ENCODE data around the gene PCDHA9.
"Not testable (repeated sequence)": the region's sequence is repeated elsewhere in the genome, so short reads cannot be mapped to it uniquely, and the experiment has no call there.

The PCDHA9 gene, protein sequence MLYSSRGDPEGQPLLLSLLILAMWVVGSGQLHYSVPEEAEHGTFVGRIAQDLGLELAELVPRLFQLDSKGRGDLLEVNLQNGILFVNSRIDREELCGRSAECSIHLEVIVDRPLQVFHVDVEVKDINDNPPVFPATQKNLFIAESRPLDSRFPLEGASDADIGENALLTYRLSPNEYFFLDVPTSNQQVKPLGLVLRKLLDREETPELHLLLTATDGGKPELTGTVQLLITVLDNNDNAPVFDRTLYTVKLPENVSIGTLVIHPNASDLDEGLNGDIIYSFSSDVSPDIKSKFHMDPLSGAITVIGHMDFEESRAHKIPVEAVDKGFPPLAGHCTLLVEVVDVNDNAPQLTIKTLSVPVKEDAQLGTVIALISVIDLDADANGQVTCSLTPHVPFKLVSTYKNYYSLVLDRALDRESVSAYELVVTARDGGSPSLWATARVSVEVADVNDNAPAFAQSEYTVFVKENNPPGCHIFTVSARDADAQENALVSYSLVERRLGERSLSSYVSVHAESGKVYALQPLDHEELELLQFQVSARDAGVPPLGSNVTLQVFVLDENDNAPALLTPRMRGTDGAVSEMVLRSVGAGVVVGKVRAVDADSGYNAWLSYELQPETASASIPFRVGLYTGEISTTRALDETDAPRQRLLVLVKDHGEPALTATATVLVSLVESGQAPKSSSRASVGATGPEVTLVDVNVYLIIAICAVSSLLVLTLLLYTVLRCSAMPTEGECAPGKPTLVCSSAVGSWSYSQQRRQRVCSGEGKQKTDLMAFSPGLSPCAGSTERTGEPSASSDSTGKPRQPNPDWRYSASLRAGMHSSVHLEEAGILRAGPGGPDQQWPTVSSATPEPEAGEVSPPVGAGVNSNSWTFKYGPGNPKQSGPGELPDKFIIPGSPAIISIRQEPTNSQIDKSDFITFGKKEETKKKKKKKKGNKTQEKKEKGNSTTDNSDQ

DNA sequence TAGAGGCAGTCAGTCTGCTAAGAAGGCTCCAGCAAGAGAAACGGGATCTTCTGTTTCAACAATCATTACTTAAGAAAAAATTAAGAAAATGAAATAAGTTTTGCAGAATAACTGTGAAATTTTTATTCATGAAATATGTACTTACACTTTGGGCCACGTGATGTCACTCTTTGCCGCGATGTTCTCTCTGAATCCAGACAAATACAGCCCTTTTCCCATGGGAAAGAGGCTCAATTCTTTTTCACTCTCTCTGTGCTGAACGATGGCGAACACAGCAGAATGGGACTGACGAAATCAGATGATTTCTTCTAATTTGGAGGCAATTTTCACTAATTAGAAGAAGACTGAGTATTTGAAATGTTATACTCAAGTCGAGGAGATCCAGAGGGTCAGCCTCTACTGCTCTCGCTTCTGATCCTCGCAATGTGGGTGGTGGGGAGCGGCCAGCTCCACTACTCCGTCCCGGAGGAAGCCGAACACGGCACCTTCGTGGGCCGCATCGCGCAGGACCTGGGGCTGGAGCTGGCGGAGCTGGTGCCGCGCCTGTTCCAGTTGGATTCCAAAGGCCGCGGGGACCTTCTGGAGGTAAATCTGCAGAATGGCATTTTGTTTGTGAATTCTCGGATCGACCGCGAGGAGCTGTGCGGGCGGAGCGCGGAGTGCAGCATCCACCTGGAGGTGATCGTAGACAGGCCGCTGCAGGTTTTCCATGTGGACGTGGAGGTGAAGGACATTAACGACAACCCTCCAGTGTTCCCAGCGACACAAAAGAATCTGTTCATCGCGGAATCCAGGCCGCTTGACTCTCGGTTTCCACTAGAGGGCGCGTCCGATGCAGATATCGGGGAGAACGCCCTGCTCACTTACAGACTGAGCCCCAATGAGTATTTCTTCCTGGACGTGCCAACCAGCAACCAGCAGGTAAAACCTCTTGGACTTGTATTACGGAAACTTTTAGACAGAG, at the start of gene PCDHA9:
TSS of gene PCDHA9 (plus strand) at position 244 of the 964 bp plus-strand sequence. CDS start at position 358, 114 bp downstream.
- not testable (repeated sequence) for DNase-seq (ENCODE audit: low spot score)

DNA sequence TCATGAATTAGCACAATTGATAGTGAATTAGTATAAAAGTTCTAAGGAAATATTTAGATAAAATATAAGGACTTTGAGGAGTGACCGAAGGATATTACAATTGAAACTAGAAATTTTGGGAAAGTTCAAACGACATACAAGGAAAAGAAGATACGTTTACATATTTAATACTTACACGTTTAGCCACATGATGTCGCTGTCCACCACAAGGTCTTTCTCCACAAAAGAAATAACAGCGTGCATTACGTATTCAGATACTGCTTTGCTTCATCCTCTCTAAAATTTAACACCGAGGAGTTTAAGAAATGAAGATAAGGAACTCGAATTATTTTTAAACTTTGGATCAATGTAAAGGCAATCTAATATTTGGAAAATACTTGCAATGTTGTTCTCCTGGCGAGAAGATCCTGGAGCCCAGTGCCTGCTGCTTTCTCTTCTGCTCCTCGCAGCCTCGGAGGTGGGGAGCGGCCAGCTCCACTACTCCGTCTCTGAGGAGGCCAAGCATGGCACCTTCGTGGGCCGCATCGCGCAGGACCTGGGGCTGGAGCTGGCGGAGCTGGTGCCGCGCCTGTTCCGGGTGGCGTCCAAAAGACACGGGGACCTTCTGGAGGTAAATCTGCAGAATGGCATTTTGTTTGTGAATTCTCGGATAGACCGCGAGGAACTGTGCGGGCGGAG, 47.2 kb upstream of the PCDHA9 start, which contains the start of gene PCDHA3:
TSS of gene PCDHA3 (plus strand) at position 242 of the 678 bp plus-strand sequence.
- DNase-seq (ENCODE audit: low spot score): no peak

DNA sequence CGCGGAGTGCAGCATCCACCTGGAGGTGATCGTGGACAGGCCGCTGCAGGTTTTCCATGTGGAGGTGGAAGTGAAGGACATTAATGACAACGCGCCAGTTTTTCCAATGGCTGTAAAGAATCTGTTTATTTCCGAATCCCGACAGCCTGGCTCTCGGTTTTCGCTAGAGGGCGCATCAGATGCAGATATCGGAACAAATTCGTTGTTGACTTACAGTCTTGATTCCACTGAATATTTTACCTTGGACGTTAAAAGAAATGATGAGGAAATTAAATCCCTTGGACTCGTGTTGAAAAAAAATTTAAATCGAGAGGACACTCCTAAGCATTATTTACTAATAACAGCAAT, 46.7 kb upstream of the PCDHA9 start:
- DNase-seq (ENCODE audit: low spot score): no peak

DNA sequence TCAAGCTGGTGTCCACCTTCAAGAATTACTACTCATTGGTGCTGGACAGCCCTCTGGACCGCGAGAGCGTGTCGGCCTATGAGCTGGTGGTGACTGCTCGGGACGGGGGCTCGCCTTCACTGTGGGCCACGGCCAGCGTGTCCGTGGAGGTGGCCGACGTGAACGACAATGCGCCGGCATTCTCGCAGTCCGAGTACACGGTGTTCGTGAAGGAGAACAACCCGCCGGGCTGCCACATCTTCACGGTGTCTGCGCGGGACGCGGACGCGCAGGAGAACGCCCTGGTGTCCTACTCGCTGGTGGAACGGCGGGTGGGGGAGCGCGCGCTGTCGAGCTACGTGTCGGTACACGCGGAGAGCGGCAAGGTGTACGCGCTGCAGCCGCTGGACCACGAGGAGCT, 45.8 kb upstream of the PCDHA9 start:
- not testable (repeated sequence) for DNase-seq (ENCODE audit: low spot score)

DNA sequence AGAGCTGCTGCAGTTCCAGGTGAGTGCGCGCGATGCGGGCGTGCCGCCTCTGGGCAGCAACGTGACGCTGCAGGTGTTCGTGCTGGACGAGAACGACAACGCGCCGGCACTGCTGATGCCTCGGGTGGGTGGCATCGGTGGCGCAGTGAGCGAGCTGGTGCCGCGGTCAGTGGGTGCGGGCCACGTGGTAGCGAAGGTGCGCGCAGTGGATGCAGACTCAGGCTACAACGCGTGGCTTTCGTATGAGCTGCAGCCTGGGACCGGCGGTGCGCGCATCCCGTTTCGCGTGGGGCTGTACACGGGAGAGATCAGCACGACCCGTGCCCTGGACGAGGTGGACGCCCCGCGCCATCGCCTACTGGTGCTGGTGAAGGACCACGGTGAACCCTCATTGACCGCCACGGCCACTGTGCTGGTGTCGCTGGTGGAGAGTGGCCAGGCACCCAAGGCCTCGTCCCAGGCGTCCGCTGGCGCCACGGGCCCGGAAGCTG, 45.4 kb upstream of the PCDHA9 start:
- no peak for DNase-seq (ENCODE audit: low spot score)

DNA sequence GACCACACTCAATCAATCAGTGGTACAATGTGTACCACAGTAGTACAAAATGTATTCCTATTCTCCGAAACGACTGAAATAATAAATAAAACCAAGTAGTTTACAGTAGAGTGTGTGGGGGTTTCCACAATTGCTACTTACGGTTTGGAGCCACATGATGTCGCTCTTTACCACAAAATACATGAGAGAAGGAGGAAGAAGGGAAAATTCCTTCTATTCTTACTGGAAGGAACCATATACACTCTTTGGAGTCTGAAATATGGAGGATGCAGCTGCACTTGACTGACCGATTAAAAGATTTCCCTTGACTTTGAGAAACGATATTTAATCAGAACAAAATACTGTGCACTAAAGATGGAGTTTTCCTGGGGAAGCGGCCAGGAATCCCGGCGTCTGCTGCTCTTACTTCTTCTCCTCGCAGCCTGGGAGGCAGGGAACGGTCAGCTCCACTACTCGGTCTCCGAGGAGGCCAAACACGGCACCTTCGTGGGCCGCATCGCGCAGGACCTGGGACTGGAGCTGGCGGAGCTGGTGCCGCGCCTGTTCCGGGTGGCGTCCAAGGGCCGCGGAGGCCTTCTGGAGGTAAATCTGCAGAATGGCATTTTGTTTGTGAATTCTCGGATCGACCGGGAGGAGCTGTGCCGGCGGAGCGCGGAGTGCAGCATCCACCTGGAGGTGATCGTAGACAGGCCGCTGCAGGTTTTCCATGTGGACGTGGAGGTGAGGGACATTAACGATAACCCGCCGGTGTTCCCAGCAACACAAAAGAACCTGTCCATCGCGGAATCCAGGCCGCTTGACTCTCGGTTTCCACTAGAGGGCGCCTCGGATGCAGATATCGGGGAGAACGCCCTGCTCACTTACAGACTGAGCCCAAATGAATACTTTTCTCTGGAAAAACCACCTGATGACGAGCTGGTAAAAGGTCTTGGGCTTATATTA, 41.1 kb upstream of the PCDHA9 start, which contains the start of gene PCDHA4:
TSS of gene PCDHA4 (plus strand) at position 235 of the 942 bp plus-strand sequence.
- peak; percentile 17 for DNase-seq (ENCODE audit: low spot score)

DNA sequence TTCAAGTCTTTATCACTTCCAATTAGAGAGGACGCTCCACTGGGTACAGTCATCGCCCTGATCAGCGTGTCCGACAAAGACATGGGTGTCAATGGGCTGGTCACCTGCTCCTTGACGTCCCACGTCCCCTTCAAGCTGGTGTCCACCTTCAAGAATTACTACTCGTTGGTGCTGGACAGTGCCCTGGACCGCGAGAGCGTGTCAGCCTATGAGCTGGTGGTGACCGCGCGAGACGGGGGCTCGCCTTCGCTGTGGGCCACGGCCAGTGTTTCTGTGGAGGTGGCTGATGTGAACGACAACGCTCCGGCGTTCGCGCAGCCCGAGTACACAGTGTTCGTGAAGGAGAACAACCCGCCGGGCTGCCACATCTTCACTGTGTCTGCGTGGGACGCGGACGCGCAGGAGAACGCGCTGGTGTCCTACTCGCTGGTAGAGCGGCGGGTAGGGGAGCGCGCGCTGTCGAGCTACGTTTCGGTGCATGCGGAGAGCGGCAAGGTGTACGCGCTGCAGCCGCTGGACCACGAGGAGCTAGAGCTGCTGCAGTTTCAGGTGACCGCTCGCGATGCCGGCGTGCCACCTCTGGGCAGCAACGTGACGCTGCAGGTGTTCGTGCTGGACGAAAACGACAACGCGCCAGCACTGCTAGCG, 39.8 kb upstream of the PCDHA9 start:
- DNase-seq (ENCODE audit: low spot score): not testable (repeated sequence)

DNA sequence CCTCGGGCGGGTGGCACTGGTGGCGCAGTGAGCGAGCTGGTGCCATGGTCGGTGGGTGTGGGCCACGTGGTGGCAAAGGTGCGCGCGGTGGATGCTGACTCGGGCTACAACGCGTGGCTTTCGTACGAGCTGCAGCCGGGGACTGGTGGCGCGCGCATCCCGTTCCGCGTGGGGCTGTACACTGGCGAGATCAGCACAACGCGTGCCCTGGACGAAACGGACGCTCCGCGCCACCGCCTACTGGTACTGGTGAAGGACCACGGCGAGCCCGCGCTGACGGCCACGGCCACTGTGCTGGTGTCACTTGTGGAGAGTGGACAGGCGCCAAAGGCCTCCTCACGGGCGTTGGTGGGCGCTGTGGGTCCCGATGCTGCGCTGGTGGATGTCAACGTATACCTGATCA, 39.3 kb upstream of the PCDHA9 start:
- DNase-seq (ENCODE audit: low spot score): no peak

DNA sequence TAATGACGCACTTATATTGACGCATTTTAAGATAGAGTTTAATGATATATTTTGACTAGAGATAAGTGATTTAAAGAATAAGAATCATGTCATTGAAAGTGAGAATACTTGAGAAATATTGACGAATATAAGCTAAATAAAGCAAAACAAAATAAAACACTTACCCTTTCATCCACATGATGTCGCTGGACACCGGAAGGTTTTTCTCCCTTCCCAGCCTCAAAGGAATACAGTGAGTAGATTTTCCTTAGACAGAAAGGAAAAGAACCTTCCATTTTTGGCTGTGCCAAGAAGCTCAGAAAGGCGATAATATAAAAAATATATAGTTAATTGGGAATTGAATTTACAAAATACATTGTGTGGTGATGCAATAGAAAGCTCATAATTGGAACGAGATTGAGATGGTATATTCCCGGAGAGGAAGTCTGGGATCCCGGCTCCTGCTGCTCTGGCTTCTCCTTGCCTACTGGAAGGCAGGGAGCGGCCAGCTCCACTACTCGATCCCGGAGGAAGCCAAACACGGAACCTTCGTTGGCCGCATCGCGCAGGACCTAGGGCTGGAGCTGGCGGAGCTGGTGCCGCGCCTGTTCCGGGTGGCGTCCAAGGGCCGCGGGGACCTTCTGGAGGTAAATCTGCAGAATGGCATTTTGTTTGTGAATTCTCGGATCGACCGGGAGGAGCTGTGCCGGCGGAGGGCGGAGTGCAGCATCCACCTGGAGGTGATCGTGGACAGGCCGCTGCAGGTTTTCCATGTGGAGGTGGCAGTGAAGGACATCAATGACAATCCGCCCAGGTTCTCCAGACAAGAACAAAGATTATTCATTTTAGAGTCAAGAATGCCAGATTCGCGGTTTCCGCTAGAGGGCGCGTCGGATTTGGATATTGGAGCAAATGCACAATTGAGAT, 26.6 kb upstream of the PCDHA9 start, which contains the start of gene PCDHA5:
TSS of gene PCDHA5 (plus strand) at position 239 of the 906 bp plus-strand sequence.
- DNase-seq (ENCODE audit: low spot score): peak; percentile 3

DNA sequence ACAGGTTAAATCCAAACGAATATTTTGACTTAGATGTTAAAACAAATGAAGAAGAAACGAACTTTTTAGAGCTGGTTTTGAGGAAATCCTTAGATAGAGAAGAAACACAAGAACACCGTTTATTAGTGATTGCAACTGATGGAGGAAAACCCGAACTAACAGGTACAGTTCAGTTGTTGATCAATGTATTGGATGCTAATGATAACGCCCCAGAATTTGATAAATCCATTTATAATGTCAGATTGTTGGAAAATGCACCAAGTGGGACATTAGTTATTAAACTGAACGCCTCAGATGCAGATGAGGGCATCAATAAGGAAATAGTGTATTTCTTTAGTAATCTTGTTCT, 25.9 kb upstream of the PCDHA9 start:
- DNase-seq (ENCODE audit: low spot score): no peak

DNA sequence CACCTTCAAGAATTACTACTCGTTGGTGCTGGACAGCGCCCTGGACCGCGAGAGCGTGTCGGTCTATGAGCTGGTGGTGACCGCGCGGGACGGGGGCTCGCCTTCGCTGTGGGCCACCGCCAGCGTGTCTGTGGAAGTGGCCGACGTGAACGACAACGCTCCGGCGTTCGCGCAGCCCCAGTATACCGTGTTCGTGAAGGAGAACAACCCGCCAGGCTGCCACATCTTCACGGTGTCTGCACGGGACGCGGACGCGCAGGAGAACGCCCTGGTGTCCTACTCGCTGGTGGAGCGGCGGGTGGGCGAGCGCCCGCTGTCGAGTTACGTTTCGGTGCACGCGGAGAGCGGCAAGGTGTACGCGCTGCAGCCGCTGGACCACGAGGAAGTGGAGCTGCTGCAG, 25.2 kb upstream of the PCDHA9 start:
- DNase-seq (ENCODE audit: low spot score): not testable (repeated sequence)

DNA sequence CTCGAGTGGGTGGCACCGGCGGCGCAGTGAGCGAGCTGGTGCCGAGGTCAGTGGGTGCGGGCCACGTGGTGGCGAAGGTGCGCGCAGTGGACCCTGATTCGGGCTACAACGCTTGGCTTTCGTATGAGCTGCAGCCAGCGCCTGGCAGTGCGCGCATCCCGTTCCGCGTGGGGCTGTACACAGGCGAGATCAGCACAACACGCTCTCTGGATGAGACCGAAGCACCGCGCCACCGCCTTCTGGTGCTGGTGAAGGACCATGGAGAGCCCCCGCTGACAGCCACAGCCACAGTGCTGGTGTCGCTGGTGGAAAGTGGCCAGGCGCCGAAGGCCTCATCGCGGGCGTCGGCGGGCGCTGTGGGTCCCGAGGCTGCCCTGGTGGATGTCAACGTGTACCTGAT, 24.7 kb upstream of the PCDHA9 start:
- no peak for DNase-seq (ENCODE audit: low spot score)

DNA sequence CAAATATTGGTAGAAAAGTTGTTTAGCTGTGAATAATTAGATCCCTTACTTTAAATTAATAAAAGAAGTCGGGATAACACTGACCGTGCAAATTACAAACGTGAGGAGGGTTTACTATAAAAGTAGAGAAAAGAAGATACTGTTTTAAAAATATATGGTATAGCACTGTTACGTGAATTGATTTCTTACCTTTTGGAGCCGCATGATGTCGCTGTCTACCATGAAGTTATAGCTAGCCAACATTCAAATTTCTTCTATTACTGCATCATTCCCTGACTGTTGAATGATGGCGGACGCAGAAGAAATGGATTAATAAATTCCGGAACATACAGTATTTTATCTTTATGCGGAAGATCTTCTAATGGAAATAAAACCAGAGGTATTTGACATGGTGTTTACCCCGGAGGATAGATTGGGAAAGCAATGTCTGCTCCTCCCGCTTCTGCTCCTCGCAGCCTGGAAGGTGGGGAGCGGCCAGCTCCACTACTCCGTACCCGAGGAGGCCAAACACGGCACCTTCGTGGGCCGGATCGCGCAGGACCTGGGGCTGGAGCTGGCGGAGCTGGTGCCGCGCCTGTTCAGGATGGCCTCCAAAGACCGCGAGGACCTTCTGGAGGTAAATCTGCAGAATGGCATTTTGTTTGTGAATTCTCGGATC, 20.3 kb upstream of the PCDHA9 start, which contains the start of gene PCDHA6:
TSS of gene PCDHA6 (plus strand) at position 257 of the 658 bp plus-strand sequence. CDS start at position 389, 132 bp downstream.
- DNase-seq (ENCODE audit: low spot score): no peak

DNA sequence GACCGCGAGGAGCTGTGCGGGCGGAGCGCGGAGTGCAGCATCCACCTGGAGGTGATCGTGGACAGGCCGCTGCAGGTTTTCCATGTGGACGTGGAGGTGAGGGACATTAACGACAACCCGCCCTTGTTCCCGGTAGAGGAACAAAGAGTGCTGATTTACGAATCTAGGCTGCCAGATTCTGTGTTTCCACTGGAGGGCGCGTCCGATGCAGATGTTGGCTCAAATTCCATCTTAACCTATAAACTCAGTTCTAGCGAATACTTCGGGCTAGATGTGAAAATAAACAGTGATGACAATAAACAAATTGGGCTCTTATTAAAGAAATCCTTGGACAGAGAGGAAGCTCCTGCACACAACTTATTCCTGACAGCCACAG, 19.8 kb upstream of the PCDHA9 start:
- DNase-seq (ENCODE audit: low spot score): no peak

DNA sequence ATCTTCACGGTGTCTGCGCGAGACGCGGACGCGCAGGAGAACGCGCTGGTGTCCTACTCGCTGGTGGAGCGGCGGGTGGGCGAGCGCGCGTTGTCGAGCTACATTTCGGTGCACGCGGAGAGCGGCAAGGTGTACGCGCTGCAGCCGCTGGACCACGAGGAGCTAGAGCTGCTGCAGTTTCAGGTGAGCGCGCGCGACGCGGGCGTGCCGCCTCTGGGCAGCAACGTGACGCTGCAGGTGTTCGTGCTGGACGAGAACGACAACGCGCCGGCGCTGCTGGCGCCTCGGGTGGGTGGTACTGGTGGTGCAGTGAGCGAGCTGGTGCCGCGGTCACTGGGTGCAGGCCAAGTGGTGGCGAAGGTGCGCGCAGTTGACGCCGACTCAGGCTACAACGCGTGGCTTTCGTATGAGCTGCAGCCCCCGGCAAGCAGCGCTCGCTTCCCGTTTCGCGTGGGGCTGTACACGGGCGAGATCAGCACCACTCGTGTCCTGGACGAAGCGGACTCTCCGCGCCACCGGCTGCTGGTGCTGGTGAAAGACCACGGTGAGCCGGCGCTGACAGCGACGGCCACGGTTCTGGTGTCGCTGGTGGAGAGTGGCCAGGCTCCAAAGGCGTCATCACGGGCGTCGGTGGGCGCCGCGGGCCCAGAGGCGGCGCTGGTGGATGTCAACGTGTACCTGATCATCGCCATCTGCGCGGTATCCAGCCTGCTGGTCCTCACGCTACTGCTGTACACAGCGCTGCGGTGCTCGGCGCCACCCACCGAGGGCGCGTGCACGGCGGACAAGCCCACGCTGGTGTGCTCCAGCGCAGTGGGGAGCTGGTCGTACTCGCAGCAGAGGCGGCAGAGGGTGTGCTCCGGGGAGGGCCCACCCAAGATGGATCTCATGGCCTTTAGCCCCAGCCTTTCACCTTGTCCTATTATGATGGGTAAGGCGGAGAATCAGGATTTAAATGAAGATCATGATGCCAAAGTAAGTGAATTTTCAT, 18.4 kb upstream of the PCDHA9 start:
- not testable (repeated sequence) for DNase-seq (ENCODE audit: low spot score)

DNA sequence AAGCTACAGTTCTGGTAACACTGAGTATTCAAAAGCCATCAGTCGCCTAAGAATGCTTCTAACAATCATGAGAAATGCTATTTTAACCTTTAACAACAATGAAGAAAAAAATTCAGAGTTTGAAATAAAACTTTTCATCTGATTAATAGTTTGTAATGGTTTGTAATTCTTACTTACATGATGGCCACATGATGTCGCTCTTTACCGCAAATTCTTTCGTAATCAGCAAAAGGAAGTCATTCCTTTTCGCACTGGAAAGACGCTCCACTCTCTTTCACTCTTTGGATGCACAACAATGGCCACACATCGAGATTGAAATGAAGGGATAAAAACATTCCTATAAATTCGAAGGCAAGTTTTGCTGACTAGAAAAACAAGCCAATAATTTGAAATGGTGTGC, 14.2 kb upstream of the PCDHA9 start, which contains the start of gene PCDHA7:
TSS of gene PCDHA7 (plus strand) at position 277 of the 400 bp plus-strand sequence. CDS start at position 392, 115 bp downstream.
- DNase-seq (ENCODE audit: low spot score): no peak
